Measurements from ENCODE around the gene ARMH3.
"Not testable (repeated sequence)": the region's sequence is repeated elsewhere in the genome, so short reads cannot be mapped to it uniquely, and the experiment has no call there.

Gene ARMH3

DNA sequence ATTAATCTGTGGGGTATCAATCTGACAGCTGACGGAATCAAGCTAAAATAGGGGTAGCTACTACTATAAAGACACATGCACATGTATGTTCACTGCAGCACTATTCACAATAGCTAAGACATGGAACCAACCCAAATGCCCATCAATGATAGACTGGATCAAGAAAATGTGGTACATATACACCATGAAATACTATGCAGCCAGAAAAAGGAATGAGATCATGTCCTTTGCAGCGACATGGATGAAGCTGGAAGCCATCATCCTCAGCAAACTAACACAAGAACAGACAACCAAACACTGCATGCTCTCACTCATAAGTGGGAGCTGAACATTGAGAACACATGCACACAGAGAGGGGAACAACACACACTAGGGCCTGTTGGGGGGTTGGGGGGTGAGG lies 75.3 kb downstream of the ARMH3 start:
- DNase-seq = not testable (repeated sequence)

DNA sequence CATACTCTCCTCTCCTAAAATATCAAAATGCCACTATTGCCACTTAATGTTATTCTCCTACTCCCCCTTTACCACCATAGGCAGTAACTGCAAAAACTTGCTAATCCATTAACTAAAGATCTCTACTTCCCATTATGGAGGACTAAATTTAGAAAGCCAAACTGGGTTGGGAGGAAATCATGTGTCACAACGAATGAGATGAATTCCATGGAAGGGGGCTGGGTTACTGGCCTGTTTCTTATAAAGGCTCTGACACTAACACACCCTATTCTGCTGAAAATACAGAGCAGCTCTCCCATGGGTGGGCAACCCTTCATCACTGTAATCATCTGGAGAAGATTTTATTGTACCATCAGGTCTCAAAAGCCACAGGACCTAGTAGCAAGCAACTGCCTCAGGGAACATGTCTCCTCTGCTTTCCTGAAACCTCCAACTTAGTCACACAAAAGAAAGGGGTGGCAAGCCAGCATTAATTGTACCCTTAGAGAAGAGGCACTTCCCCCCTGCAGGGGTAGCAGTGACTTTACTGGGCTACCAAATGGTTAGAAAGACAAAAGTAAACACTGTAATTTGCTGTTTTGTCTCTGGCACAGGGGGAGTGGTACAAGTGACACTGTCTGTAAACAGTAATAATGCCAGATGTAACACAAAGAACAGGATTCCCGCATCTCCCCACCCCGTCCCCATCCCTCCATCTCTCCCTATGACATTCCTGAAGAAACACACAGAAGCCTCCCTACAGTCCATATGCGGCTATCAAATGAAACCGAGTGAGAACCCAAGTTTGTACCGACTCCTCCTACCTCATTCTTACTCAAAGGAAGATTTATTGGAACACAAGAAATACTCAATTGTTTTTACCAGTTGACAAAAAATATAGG lies 81.6 kb downstream of the ARMH3 start:
- DNase-seq = peak; percentile 17

DNA sequence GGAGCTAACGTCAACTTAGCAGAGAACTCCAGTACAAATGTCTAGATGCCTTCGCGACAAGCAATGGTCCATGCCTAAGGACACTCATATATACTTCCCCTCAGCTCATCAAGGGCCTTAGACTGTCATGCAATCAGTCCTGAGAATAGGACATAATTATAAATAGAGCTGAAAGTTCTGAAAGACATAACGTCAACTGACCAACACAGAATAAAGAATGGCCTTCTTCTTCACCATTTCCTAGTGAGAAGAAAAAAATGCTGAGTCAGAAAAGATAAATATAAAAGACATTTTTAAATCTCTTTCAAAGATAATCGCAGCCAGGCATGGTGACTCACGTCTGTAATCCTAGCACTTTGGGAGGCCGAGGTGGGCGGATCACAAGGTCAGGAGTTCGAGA lies 83.2 kb downstream of the ARMH3 start:
- no peak for DNase-seq

DNA sequence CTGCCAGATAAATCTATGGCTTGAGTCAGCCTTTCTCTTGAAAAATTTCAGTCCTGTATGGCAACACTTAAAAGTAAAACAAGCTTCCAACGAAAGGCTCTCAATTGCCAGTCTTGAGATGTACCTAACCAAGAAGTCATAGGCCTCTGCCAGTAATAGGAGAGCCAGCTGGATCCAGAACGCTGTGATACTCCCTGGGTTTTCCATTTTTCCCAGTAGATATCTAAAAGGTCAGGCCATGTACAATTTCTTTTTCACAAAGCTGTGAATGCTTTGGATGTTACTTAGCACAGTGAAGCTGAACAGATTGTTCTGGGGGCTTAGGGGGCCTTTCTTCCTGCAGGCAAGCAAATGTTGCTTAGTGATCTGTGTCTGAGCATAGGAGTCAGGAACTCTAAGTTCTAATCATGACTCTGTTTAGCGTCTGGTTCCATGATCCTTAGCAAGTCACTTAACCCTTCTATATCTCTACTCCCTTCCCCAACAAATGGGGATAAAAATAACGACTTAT lies 86.5 kb downstream of the ARMH3 start:
- DNase-seq = no peak

DNA sequence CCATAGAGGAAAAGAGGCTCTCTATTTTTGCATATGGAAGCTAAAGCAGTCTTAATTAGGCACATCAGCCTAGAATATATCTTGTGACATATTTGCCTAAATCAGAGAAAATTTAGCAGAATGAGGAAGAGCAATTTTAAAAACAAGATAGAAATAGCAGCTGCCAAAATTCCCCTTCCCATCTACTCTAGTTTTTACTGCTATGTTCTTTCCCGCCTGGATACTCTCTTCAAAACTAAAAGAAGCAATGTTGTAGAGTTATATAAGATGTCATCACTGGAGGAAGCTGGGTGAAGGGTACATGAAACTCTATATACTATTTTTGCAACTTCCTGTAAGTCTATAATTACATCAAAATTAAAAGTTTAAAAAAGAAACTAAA lies 87.0 kb downstream of the ARMH3 start:
- DNase-seq = no peak

DNA sequence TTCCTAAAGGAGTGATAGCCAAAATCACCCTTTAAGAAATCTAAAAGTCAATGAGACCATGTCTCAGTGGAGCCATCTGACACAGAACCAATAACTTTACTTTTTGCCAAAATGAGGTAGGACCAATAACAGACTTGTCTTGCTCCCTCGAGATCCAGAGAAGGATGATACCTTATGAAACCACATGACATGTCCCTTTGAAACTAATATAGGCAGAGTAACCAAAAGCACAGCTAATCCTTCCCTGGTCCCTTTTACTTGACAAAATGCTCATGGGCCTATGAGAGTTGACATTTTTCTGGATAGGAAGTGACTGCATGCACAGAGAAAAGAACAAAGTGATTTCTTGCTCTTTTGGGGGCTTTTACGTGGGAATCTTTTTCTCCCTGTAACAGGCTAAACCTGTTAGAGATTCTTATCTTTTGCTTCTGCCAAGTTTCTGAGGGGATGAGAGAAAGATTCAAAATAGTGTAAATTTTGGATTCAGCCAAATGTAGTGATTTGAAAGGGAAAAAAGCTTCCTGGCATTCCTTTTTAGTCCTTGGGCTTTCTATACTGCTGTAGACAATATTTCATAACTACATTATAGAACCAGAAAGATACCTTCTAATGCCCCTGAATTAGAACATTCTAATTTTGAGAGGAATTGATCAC lies 87.6 kb downstream of the ARMH3 start:
- DNase-seq = no peak

DNA sequence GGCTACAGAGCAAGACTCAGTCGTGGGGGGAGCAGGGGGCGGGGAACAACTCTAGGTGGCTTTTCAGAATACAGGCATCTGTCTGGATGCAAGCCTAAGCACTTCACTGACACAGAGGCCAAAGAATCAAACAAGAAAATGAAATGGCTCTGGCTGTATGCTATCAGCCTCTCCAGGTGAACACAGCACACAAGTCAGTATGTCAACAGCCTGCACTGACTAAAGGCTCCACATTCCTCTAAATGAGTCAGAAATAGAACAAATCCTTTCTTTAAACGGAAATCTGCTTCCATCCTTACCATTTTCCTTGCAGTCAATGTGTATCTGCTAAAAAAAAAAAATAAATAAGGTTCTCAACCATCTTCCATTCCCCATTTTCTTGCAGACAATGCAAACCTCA lies 88.3 kb downstream of the ARMH3 start:
- DNase-seq = no peak

DNA sequence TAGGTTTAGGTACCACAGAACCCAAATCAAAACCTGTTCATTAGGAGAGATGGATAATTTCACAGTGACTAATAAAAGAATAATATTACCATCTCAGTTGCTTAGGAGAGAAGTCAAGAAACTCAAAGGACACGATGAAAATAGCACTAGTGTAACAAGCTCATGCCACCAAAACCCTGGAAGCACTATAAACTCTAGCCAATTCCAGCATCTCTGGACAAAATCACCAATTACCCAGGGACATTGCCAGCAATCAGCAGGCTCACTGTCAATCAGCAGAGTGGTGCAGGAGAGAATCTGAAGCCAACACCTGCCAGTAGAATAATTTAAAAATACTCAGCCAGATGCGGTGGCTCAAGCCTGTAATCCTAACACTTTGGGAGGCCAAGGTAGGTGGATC lies 88.9 kb downstream of the ARMH3 start:
- no peak for DNase-seq

DNA sequence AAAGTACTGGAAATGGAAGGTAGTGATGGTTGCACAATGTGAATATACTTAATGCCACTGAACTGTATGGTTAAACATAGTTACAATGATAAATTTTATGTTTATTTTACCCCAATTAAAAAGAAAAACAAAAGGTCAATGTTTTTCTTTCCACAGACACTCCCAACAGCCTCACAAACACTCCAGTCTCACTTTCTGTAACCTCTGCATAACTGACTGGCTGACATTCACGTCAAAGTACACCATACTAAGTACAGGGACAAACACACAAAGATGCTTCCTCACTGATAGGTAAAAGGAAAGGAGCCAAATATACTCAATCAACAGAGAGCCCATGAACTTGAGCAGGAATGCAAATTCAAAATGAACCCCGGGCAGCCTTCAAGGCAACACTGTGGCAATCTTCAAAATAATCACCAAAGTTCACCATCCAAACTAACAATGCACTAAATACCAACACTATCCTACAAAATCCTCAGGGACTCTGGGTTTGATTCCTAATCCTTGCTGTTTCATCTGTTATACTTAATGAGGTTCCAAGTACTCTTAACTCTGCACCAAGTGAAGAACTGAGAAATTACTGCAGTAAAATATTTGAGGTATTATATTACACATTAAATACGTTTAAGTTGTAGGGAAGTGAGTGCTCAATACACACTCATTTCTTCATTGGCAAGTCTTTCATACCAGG lies 90.8 kb downstream of the ARMH3 start:
- DNase-seq = no peak

DNA sequence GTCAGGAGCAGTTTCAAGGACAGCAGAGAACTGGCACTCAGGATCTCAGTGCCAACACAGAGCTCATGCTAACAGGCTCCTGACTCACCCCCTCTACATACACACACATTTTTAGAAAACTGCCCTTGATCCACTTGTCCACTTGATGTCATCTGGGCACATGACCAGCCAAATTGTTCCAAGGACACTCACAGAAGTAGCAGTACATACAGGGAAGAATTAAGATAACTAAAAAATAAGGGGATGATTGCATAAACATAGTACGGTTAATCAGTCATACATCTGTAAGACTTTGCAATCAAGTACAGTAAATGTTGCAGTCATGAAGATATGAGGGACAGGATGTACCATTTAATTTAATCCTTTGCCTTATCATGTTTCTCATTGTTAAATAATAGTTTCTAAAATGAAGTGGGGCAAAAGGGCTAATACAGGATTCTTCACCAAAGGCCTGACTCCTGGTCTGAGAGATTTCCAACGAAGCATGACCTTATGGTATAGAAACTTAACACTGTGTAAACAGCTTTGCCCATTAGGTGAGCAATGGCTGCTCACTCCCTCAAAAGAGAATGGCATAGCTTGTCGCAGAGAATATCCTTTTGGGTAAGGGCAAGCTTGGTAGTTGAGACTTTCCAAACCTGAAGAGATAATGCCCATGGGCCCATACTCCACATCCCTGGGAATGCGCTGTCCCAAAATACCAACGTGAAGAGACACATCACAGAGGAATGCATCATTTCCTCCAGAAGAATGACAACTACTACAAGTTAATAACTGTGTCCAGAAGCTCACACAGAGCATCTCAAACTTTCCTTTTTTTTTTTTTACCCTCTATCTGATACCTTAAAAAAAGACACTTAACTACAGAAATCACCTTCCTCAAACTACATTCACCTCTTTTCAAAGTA lies 94.1 kb downstream of the ARMH3 start:
- no peak for DNase-seq

DNA sequence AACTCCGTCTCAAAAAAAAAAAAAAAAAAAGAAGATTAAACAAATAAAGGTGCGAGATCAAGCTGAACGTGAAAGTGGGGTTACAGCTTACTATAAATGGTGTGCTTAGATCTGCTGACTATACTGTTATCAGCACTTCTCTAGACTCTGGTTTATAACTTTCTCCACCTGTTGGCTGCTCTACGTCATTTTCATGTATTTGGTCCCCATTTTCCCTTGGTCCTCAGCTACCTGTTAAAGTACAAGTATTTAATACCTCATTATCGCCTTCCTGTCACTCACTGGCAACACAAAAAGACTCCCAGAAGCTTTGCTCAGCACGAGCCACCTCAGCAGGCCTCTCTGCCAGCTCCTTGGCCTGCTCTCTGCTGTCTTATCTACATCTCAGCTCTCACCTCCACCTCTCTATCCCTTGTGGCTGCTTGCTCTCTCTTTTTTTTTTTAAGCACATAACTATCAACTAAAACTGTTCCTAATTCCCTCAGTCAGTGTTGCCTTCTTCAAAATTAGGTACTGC lies 95.0 kb downstream of the ARMH3 start:
- no peak for DNase-seq

DNA sequence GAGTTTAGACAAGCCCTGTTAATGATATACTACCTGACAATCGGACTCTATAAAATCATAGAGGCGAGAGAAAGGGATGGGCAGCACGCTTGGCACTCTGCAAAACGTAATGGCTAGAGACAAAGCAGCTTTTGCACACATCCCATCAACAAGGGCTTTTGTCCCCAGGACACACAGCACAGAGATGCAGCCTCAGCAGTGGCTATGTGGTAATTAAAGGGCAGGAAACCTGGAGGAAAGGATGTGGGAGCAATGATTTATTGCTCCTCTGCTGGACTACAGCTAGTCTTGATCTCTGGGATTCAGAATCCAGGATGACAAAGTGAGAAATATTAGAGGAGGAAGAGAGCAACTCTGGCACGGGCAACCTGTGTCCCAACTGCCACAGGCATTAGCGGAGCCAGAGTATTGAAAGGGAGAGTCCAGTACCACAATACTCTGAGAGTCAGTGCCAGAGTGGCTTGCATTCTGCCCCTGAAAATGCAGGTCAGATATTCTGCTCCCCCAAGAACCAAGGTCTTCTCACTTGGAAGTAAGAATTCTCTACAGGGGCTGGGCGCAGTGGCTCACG lies 96.5 kb downstream of the ARMH3 start:
- DNase-seq = no peak

DNA sequence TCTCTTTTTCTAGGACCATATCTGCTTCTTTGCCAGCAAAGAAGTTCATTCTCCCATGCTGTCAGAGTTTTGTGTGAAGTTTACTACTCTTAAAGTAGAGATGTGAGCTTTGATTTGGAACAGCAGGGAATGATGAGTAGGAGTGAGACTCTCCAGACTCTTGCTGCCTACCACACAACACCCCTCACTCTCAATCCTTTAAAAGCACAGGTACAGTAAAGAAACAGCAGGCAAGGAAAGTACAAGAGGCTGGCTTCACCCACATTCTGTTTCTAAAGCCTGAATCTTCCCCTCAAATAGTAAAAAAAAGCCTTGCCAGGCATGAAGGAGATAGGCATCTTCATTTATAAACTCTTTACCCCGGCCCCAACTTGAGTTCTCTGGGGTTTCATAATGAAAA lies 97.3 kb downstream of the ARMH3 start:
- no peak for DNase-seq

DNA sequence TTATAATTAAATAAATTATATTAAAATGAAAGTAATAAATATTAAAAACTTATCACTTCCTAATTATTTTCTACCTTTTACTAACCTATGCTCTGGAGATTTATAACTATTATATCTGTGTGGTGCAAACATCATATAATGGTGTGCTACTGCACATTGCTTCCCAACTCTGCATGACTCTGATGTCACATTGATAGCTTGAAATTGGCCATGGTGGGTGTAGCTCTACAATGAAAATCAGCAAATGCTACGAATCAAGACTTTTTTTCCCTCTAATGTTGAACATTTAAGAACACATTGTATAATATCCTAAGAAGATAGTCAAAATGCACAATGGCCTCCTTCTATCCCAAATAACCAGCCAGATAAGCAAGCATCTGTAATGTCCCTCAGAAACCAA lies 99.1 kb downstream of the ARMH3 start:
- DNase-seq = no peak

DNA sequence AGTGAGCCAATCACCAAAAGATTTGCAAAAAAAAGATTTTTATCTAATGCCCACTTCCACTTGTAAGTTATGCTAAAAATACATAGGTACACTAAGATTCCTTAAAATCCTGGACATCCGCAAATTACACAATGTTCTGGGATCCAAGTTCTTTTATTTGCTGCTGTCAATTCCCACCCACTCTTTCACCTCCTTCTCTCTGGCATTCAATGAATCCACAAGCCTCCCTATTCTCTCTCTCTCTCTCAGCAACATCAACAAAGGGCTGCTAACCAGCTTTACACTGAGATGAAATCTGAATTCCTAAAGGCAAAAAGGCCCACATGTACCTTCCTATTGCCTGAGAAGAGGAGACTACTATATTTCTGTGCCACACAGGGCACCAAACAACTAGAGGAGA lies 99.9 kb downstream of the ARMH3 start:
- no peak for DNase-seq

DNA sequence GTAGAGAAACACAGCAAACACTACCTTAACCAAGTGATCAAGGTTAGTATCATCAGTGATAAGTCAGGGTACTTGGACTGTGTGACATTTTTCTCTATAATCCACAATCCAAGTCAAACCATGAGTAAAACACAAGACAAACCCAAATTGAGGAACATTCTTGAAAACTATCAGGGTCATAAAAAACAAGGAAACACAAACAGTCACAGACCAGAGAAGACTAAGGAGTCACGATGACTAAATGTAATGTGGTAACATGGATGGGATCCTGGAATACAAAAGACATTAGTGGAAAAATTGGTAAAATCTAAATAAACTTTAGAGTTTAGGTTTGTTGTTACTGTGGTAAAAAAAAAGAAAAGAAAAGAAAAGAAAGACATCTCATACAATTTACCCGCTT lies 103.8 kb downstream of the ARMH3 start:
- no peak for DNase-seq

DNA sequence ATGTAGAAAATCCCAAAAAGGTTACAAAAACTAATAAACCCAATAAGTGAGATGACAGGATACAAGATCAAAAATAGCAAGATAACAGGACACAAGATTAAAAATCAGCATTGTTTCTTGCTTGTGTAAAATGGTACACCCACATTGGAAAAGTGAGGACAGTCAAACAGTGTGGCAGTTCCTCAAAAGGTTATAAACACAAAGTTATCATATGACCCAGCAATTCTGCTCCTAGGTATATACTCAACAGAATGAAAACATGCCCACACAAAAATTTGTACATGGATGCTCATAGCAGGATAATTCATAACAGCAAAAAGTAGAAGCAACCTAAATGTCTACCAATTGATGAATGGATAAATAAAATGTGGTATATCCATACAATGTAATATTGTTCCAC lies 105.8 kb downstream of the ARMH3 start:
- no peak for DNase-seq

DNA sequence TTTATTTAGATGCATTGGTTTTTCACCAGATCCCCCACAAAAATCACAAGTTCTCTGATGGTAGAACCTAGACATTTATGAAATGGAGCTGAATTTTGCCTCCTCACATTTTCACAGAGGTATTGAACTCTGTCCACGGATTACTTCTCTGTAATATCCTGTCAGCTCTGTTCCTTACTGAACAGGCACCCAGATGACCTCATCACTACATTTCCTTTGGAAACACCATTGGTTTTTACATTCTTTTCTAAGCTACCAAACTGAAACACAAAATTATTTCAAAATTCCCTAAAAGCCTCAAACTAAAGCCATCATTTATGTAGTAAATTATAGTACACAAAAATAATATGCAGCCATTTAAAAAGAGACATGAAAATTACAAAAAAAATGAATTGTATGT lies 114.1 kb downstream of the ARMH3 start:
- DNase-seq = no peak

DNA sequence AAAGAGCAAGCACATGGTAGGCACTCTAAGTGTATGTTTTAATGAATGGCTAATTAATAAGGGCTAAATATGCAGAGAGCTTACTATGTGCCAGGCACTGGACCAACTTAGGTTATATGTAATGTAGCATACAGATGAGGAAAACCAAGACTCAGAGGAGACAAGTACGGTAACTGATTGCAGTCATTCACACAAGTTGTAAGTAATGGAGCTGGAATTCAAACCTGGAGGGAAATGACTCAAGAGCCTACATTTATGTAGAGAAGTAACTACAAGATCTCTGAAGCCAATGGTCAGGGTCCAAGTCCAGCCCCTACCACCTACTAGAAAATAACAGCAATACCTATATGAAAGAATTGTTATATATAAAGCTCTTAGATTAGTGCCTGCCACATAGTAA lies 115.1 kb downstream of the ARMH3 start:
- DNase-seq = no peak

DNA sequence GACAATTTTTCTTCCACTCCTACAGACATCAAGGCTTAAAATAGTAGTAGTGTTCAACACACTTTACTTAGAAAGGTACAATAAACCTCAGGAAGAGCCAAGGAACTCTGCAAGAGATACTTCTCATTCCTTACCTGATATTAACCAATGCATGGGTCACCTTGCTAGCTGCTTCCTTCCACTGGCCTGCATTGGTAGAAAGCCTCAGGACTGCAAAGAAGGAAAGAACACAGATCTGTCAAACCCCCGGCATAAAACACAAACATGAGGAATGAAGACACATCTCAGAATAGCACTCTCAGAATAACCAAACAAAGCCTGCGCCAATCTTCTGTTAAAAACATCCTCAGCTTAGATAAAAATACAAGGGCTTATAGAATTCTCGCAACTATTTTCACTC lies 116.2 kb downstream of the ARMH3 start:
- DNase-seq = no peak

DNA sequence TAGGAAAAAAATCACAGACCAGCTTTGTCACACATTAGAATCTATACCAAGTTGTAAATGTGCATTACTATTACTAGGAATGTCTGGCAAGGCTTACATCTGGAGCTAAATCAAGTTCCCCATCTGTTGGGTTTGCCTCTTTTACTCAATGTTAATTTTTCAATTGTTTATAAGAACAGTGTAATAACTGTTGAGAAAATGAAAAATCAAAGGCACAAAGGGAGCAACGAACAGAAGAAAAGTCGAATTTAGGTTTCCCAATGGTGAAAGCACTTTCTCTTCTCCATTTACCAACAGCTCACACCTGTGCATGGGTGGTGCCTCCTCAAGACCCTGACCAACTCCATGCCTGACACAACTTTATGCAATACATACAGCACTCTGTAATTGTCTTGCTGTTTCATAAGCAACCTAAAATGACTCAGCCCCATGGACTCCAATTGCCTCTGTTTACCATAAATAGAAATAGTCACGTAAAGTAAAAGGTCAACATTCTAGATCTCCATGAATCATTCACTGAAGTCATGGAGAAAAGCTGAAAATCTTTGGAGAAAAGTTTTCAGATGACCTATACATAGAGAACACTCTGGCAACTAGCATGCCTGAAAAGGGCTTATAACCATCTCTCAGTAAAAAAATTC lies 116.8 kb downstream of the ARMH3 start:
- no peak for DNase-seq
